Activated naive CD4-positive, alpha-beta T cell treated with anti-CD3 and anti-CD28 coated beads for 36 hours (primary cell): ENCODE results near the gene PLCB1. TPM values are rescaled to one million over a fixed set of nuclear protein-coding genes. Genes with fewer than 3 reads are reported as not detected.
"Not testable (repeated sequence)": the region's sequence is repeated elsewhere in the genome, so short reads cannot be mapped to it uniquely, and the experiment has no call there.

Experiments
- CTCF ChIA-PET: fragments of 350-600 bp; sonication (Branson Sonifier 250); formaldehyde crosslinking; loops from one replicate; lab custom pipeline; 2021; ENCODE audit warnings: antibody characterized with exemption; lab: Charles Lee
- DNase-seq: peaks from one replicate; pipeline ENCODE4 v3.0.0-alpha.2; 2020
- H3K27ac Mint-ChIP-seq: one replicate; pipeline ENCODE4 v1.8.0; 2021; ENCODE audit warnings: mild to moderate bottlenecking, mixed read lengths
- H3K27me3 Mint-ChIP-seq: one replicate; pipeline ENCODE4 v1.8.0; 2021; ENCODE audit warnings: low read depth, mixed read lengths
- H3K36me3 Mint-ChIP-seq: one replicate; pipeline ENCODE4 v1.8.0; 2021; ENCODE audit warnings: low read depth, mixed read lengths
- H3K4me1 Mint-ChIP-seq: one replicate; pipeline ENCODE4 v1.8.0; 2021; ENCODE audit warnings: low read depth, mixed read lengths
- H3K4me3 Mint-ChIP-seq: one replicate; pipeline ENCODE4 v1.8.0; 2021; ENCODE audit warnings: mild to moderate bottlenecking, moderate library complexity, mixed read lengths
- H3K9me3 Mint-ChIP-seq: one replicate; pipeline ENCODE4 v1.8.0; 2021; ENCODE audit warnings: mixed read lengths
- intact Hi-C: fragments of 100-400 bp; cut with micrococcal nuclease; formaldehyde crosslinking; loops from one replicate; pipeline ENCODE4 v1.15.1; 2023
- total RNA-seq, 2 experiments: library from RNA; stranded (reverse); gene quantifications; one replicate each; pipeline ENCODE4 v1.2.3, GENCODE V29; 2021

The PLCB1 gene
- total RNA-seq, 2 experiments from 2014 or later: 1.2 TPM

- DNase-seq: no peak
- Mint-ChIP-seq H3K9me3 (no peaks in the 10 kb centered on the region), H3K27ac (no peak overlapping the region), H3K4me3 (no peak overlapping the region), H3K36me3 (no peaks in the 10 kb centered on the region), H3K4me1 (peaks cover 8% of the 10 kb centered on the region), H3K27me3 (peaks cover 6% of the 10 kb centered on the region)
- CTCF ChIA-PET: no interaction called here
- intact Hi-C loops: no loop called here
Measured at GRCh38 chr20:8363970-8364733, 232.1 kb downstream of the PLCB1 start.

GRCh38 chr20:8364734-8365078 lies 232.6 kb downstream of the PLCB1 start:
- Mint-ChIP-seq H3K4me1 (peaks cover 11% of the 10 kb centered on the region), H3K36me3 (no peaks in the 10 kb centered on the region), H3K27me3 (peaks cover 6% of the 10 kb centered on the region), H3K9me3 (no peaks in the 10 kb centered on the region), H3K4me3 (no peak overlapping the region), H3K27ac (no peak overlapping the region)
- CTCF ChIA-PET: no interaction called here
- intact Hi-C loops: no loop called here
- no peak for DNase-seq

- no peak overlapping the region for H3K4me3 Mint-ChIP-seq
- H3K4me1 Mint-ChIP-seq: peaks cover 11% of the 10 kb centered on the region
- intact Hi-C loops: no loop called here
- H3K36me3 Mint-ChIP-seq: no peaks in the 10 kb centered on the region
- H3K27me3 Mint-ChIP-seq: peaks cover 3% of the 10 kb centered on the region
- CTCF ChIA-PET: no interaction called here
- no peaks in the 10 kb centered on the region for H3K9me3 Mint-ChIP-seq
- no peak for DNase-seq
- H3K27ac Mint-ChIP-seq: no peak overlapping the region
Measured at GRCh38 chr20:8365634-8366033, 233.6 kb downstream of the PLCB1 start.

- peaks cover 8% of the 10 kb centered on the region for H3K4me1 Mint-ChIP-seq
- H3K9me3 Mint-ChIP-seq: no peaks in the 10 kb centered on the region
- no peaks in the 10 kb centered on the region for H3K36me3 Mint-ChIP-seq
- intact Hi-C loops: no loop called here
- no peak for DNase-seq
- CTCF ChIA-PET: no interaction called here
- peaks cover 7% of the 10 kb centered on the region for H3K27me3 Mint-ChIP-seq
- H3K27ac Mint-ChIP-seq: no peak overlapping the region
- H3K4me3 Mint-ChIP-seq: no peak overlapping the region
Measured at GRCh38 chr20:8366303-8366923, 234.3 kb downstream of the PLCB1 start.

GRCh38 chr20:8367689-8368088 lies 235.6 kb downstream of the PLCB1 start:
- no peak overlapping the region for H3K4me3 Mint-ChIP-seq
- no peak overlapping the region for H3K27ac Mint-ChIP-seq
- H3K36me3 Mint-ChIP-seq: no peaks in the 10 kb centered on the region
- peaks cover 7% of the 10 kb centered on the region for H3K27me3 Mint-ChIP-seq
- CTCF ChIA-PET: no interaction called here
- H3K4me1 Mint-ChIP-seq: peaks cover 5% of the 10 kb centered on the region
- intact Hi-C loops: no loop called here
- no peak for DNase-seq
- no peaks in the 10 kb centered on the region for H3K9me3 Mint-ChIP-seq

- H3K27ac Mint-ChIP-seq: no peak overlapping the region
- CTCF ChIA-PET: no interaction called here
- no peaks in the 10 kb centered on the region for H3K9me3 Mint-ChIP-seq
- H3K27me3 Mint-ChIP-seq: peaks cover 7% of the 10 kb centered on the region
- no peaks in the 10 kb centered on the region for H3K36me3 Mint-ChIP-seq
- no peak overlapping the region for H3K4me3 Mint-ChIP-seq
- intact Hi-C loops: no loop called here
- no peak for DNase-seq
- H3K4me1 Mint-ChIP-seq: peaks cover 9% of the 10 kb centered on the region
Measured at GRCh38 chr20:8368670-8369069, 236.6 kb downstream of the PLCB1 start.

GRCh38 chr20:8369311-8369710 lies 237.2 kb downstream of the PLCB1 start:
- H3K36me3 Mint-ChIP-seq: no peaks in the 10 kb centered on the region
- H3K27me3 Mint-ChIP-seq: peaks cover 7% of the 10 kb centered on the region

GRCh38 chr20:8370774-8371173 lies 238.7 kb downstream of the PLCB1 start:
- no peak for DNase-seq
- no peak overlapping the region for H3K4me3 Mint-ChIP-seq
- no peaks in the 10 kb centered on the region for H3K36me3 Mint-ChIP-seq
- no peak overlapping the region for H3K27ac Mint-ChIP-seq
- peaks cover 9% of the 10 kb centered on the region for H3K4me1 Mint-ChIP-seq
- intact Hi-C loops: no loop called here
- H3K9me3 Mint-ChIP-seq: no peaks in the 10 kb centered on the region
- H3K27me3 Mint-ChIP-seq: peaks cover 7% of the 10 kb centered on the region
- CTCF ChIA-PET: no interaction called here

More at GRCh38 chr20:8369311-8369710, 237.2 kb downstream of the PLCB1 start:
- H3K4me3 Mint-ChIP-seq: no peak overlapping the region
- peaks cover 9% of the 10 kb centered on the region for H3K4me1 Mint-ChIP-seq
- CTCF ChIA-PET: no interaction called here
- no peak overlapping the region for H3K27ac Mint-ChIP-seq
- H3K9me3 Mint-ChIP-seq: no peaks in the 10 kb centered on the region
- no peak for DNase-seq
- intact Hi-C loops: no loop called here

GRCh38 chr20:8372824-8373380 lies 240.8 kb downstream of the PLCB1 start:
- peaks cover 4% of the 10 kb centered on the region for H3K27me3 Mint-ChIP-seq

GRCh38 chr20:8373579-8373978 lies 241.5 kb downstream of the PLCB1 start:
- no peaks in the 10 kb centered on the region for H3K36me3 Mint-ChIP-seq
- intact Hi-C loops: no loop called here
- H3K27me3 Mint-ChIP-seq: peaks cover 3% of the 10 kb centered on the region
- no peak overlapping the region for H3K27ac Mint-ChIP-seq
- peaks cover 9% of the 10 kb centered on the region for H3K4me1 Mint-ChIP-seq
- H3K4me3 Mint-ChIP-seq: no peak overlapping the region
- DNase-seq: no peak
- CTCF ChIA-PET: no interaction called here
- H3K9me3 Mint-ChIP-seq: no peaks in the 10 kb centered on the region

More at GRCh38 chr20:8372824-8373380, 240.8 kb downstream of the PLCB1 start:
- intact Hi-C loops: no loop called here
- no peaks in the 10 kb centered on the region for H3K36me3 Mint-ChIP-seq
- H3K4me3 Mint-ChIP-seq: no peak overlapping the region
- H3K9me3 Mint-ChIP-seq: no peaks in the 10 kb centered on the region
- H3K4me1 Mint-ChIP-seq: peaks cover 9% of the 10 kb centered on the region
- H3K27ac Mint-ChIP-seq: no peak overlapping the region
- no peak for DNase-seq
- CTCF ChIA-PET: no interaction called here

- Mint-ChIP-seq H3K4me3 (no peak overlapping the region), H3K27ac (no peak overlapping the region), H3K36me3 (no peaks in the 10 kb centered on the region), H3K27me3 (peaks cover 2% of the 10 kb centered on the region), H3K9me3 (no peaks in the 10 kb centered on the region), H3K4me1 (peaks cover 4% of the 10 kb centered on the region)
- intact Hi-C loops: no loop called here
- CTCF ChIA-PET: interaction anchor here (0.6 kb wide), 1 partner anchor 57 kb away, joined by 4 read pairs; no protein-coding TSS in a partner anchor
- DNase-seq: no peak
Measured at GRCh38 chr20:8375898-8376297, 243.8 kb downstream of the PLCB1 start.

- Mint-ChIP-seq H3K27me3 (no peaks in the 10 kb centered on the region), H3K9me3 (no peaks in the 10 kb centered on the region), H3K36me3 (no peaks in the 10 kb centered on the region), H3K4me1 (peaks cover 4% of the 10 kb centered on the region), H3K4me3 (no peak overlapping the region), H3K27ac (no peak overlapping the region)
- no peak for DNase-seq
- intact Hi-C loops: no loop called here
- CTCF ChIA-PET: no interaction called here
Measured at GRCh38 chr20:8376940-8377339, 244.9 kb downstream of the PLCB1 start.

- H3K4me3 Mint-ChIP-seq, H3K9me3 Mint-ChIP-seq, H3K27me3 Mint-ChIP-seq, intact Hi-C loops, CTCF ChIA-PET, H3K4me1 Mint-ChIP-seq, H3K36me3 Mint-ChIP-seq, H3K27ac Mint-ChIP-seq, DNase-seq: not testable (repeated sequence)
Measured at GRCh38 chr20:8379125-8379524, 247.1 kb downstream of the PLCB1 start.
